HT-29 (cell line): Measurements from ENCODE around the gene PILRA. TPM values are rescaled to one million over a fixed set of nuclear protein-coding genes. Genes with fewer than 3 reads are reported as not detected.
"Not testable (repeated sequence)": the region's sequence is repeated elsewhere in the genome, so short reads cannot be mapped to it uniquely, and the experiment has no call there.

ENCODE experiments used
- DNase-seq: peaks from one replicate; pipeline ENCODE4 v3.0.0-alpha.2; 2015; ENCODE audit warnings: low spot score
- total RNA-seq: library from RNA; depleted of rRNA; stranded (reverse); fragments of >200 nt; shearing (Covaris generic); gene quantifications from 2 replicates; pipeline ENCODE4 v1.2.3, GENCODE V29; 2014

Gene PILRA
- total RNA-seq, 1 experiment from 2014 or later, result 2.1 TPM

- DNase-seq, result no peak
Observed at GRCh38 chr7:100433592-100434296, 60.5 kb downstream of the PILRA start.

GRCh38 chr7:100434297-100435144 lies 61.2 kb downstream of the PILRA start:
- DNase-seq, result peak; percentile 26

- peak; percentile 66 for DNase-seq
Observed at GRCh38 chr7:100435401-100436304, 62.4 kb downstream of the PILRA start.

GRCh38 chr7:100437150-100438100 lies 64.1 kb downstream of the PILRA start:
- no peak for DNase-seq

- DNase-seq, result no peak
Observed at GRCh38 chr7:100438172-100438571, 64.9 kb downstream of the PILRA start.

- DNase-seq, result not testable (repeated sequence)
Observed at GRCh38 chr7:100438731-100439130, 65.4 kb downstream of the PILRA start.

- not testable (repeated sequence) for DNase-seq
Observed at GRCh38 chr7:100439244-100439643, 66.0 kb downstream of the PILRA start.

- DNase-seq, result no peak
Observed at GRCh38 chr7:100441641-100442535, 68.6 kb downstream of the PILRA start.

GRCh38 chr7:100443096-100443840 lies 70.0 kb downstream of the PILRA start:
- no peak for DNase-seq

GRCh38 chr7:100444311-100445278 lies 71.3 kb downstream of the PILRA start:
- no peak for DNase-seq

- no peak for DNase-seq
Observed at GRCh38 chr7:100446040-100446439, 72.8 kb downstream of the PILRA start.

GRCh38 chr7:100447363-100447762 lies 74.1 kb downstream of the PILRA start:
- not testable (repeated sequence) for DNase-seq

- DNase-seq, result no peak
Observed at GRCh38 chr7:100449190-100449795, 76.0 kb downstream of the PILRA start.
